Inflammatory macrophage treated with lipopolysaccharide for 4 hours (primary cell): ENCODE data around the gene KDM6A.
A peak's percentile ranks its signal among the peaks of the same experiment; 100 is the strongest.
"Not testable (repeated sequence)": the region's sequence is repeated elsewhere in the genome, so short reads cannot be mapped to it uniquely, and the experiment has no call there.

Experiments used
- DNase-seq: peaks from one replicate; pipeline ENCODE4 v3.0.0-alpha.2; 2020

KDM6A gene

GRCh38 chrX:44872821-44873414 is at the start of gene KDM6A:
TSS of gene KDM6A (plus strand) at chrX:44873188. CDS start at chrX:44873552, 364 bp downstream.
- DNase-seq = peak; percentile 94

GRCh38 chrX:44823193-44823592 is 49.8 kb upstream of the KDM6A start:
- not testable (repeated sequence) for DNase-seq

- no peak for DNase-seq
Observed at GRCh38 chrX:44828008-44828605, 44.9 kb upstream of the KDM6A start.

DNA sequence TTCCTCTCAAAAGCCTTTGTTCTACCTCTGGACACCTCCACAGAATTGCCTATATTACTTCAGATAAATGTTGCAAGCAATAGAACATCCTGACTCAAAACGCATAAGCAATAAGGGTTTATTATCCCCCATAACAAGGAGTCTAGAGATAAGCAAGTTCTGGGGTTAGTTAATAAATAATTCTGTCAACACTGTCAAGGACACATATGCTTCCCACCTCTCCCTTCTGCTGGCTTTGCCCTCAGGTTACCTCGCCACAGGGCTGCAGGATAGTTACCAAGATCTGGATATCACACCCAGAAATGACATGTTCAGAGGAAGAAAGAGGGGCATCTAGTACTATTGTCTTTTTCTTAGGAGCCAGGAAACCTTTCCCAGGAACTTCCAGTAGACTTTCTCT is 43.2 kb upstream of the KDM6A start:
- DNase-seq = no peak

DNA sequence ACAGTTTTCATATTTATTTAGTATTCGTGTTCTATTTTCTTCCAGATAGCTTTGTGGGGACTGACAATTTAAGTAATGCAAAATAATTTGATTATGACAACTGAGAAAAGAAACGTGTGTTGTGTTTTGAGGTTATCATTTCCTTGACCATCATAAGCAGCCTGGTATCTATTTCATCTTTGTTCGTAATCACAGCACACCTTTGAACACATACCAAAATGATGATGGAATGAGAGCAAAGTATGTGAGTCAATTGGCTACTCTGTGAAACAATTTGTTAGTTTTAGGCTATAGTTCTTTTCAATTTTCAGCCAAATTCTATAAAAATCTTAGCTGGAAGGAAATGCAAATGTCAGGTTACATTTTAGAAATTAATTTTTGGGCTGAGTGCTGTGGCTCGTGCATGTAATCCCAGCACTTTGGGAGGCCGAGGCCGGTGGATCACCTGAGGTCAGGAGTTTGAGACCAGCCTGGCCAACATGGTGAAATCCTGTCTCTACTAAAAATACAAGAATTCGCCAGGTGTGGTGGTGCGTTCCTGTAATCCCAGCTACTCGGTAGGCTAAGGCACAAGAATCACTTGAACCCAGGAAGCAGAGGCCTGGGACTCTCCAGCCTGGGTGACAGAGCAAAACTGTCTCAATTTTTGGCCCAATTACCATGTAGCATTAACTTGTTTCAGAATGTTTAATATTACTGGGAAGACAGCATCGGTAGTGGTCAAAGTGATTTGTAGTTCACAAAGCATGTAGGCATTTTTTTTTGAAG is 30.3 kb upstream of the KDM6A start:
- DNase-seq = no peak

DNA sequence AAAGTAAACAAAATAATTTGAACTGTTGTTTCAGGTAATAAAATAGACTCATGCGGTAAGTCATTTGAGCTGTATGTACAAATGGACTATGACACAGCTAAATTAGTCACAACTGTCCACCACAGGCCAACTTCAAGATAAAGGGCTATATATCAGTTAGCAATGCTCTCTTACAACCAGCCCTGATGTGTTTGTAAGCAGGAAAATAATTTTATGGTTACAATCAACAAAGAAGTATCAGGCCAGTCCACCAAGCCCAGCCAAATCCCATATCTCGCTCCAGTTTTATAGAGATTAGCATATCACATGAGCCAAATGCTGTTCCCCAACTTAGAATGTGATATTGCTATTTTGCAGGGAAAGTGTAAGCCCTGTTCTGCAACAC is 29.7 kb upstream of the KDM6A start:
- no peak for DNase-seq

DNA sequence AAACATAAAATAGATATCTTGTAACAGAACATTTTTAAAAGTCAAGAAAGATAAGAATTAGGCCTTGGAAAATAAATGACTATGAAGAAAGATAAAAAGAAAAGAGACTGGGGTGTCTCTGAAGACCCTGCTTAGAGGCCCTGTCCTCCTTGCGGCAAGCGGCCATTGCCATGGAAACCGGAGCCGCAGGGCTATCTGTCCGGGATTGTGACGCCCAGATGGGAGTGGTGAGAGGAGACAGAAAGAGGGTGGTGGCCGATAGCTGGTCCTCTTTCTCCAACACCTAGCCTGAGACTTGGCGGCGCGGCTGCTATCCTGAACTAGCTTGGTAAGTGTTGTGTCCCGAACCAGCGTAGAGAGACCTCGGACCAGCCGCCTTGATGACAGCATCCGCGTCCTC is 29.2 kb upstream of the KDM6A start, which contains the start of gene DUSP21:
Gene DUSP21 (plus strand): TSS at position 269 of the 400 bp plus-strand sequence. CDS start 112 bp downstream, at position 381.
- no peak for DNase-seq

- no peak for DNase-seq
Observed at GRCh38 chrX:44844204-44844603, 28.8 kb upstream of the KDM6A start.

GRCh38 chrX:44850891-44851290 is 22.1 kb upstream of the KDM6A start:
- DNase-seq = not testable (repeated sequence)

- no peak for DNase-seq
Observed at GRCh38 chrX:44871114-44871645, 1.8 kb upstream of the KDM6A start.

- peak; percentile 26 for DNase-seq
Observed at GRCh38 chrX:44871931-44872820, 812 bp upstream of the KDM6A start.

GRCh38 chrX:44873415-44874276 is 658 bp downstream of the KDM6A start:
- peak; percentile 50 for DNase-seq

- DNase-seq = peak; percentile 29
Observed at GRCh38 chrX:44874420-44875184, 1.6 kb downstream of the KDM6A start.

DNA sequence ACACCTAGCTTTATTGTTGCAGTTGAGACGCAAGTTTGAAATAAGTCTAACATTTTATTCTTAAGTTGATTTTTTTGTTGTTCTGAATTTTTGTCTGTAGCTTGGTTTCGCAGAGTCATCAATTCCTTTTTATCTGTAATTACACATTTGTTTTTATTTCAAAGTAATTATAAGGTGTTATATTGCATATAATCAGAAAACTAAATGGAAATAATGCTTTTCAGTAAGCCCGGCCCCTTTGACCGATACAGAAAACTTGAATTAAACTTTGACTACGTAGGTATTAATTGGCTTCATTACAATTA is 2.1 kb downstream of the KDM6A start:
- no peak for DNase-seq

GRCh38 chrX:44876086-44876485 is 3.1 kb downstream of the KDM6A start:
- no peak for DNase-seq

DNA sequence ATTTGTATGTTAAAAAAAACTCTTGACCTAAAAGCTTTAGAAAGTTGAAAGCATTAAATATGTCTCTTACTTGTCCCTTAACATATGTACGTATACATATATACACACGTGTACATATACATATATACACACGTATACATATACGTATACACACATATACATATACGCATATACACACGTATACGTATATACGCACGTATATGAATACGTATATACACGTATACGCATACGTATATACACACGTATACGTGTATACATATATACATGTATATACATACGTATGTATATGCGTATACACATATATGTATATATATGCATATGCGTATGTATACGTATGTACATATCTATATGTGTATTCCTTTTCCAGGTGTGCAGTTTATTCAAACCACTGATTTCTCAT is 3.8 kb downstream of the KDM6A start:
- DNase-seq = no peak

DNA sequence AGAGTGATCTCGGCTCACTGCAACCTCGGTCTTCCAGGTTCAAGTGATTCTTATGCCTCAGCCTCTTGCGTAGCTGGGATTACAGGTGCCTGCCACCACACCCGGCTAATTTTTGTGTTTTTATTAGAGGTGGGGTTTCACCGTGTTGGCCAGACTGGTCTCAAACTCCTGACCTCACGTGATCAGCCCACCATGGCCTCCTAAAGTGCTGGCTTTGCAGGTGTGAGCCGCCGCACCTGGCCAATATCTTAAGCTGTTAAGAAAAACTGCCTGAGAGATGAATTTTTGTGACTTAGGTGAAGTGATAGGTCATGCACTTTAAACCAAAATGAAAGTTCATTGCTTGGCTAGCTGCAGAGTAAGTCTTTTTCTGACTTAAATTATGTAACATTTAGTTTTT is 5.8 kb downstream of the KDM6A start:
- DNase-seq = no peak

DNA sequence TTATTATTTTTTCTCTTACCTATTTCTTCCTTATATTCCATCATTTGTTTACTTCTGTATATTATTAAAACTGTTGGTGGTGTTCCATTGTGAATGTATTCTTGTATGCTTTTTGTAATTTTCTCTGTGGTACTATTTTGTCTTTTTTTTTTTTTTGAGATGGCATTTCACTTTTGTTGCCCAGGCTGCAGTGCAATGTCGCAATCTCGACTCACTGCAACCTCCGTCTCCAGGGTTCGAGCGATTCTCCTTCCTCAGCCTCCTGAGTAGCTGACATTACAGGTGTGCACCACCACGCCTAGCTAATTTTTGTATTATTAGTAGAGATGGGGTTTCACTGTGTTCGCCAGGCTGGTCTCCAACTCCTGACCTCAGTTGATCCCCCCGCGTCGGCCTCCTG is 8.6 kb downstream of the KDM6A start:
- DNase-seq = no peak

DNA sequence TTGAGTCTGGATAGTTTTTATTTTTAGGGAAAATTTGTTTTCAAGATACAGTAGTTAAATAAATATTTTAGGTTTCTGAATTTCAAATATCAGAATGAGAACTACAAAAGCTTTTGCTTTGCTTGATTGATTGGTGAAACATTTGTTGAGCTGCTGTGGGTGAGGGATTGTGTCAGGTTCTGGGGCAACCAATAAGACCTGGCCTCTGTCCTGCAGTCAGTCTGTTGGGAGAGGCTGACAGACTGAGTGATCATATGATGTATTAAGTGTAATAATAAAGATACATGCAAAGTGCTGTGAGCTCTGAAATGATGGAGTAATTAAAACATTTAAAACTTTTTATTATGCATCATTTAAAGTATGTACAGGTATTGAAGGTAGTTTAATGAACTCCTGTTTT is 9.6 kb downstream of the KDM6A start:
- no peak for DNase-seq

- DNase-seq = no peak
Observed at GRCh38 chrX:44884944-44885343, 12.0 kb downstream of the KDM6A start.

DNA sequence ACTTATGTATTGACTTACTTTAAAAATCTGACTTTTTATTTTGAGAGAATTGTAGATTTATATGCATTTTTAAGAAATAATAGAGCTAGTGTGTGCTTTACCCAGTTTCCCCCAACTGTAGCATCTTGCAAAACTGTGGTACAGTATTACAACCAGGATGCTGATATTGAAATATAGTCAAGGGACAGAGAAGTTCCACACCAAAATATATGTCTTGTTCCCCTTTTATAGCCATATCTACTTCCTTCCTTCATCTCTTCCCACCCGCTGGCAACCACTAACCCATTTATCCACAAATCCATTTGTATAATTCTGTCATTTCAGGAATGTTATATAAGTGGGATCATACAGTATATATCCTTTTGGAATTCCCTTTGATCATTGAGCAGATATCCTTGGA is 16.8 kb downstream of the KDM6A start:
- DNase-seq = peak; percentile 43
